NCI-H1105 treated with DMSO at 0.1 percent for 48 hours (cell line): ENCODE data around the gene FHAD1.
"Not testable (repeated sequence)": the region's sequence is repeated elsewhere in the genome, so short reads cannot be mapped to it uniquely, and the experiment has no call there.

Experiments used
- DNase-seq: peaks from one replicate; lab custom pipeline; 2025; lab: John Stamatoyannopoulos, UW

The FHAD1 gene

GRCh38 chr1:15370781-15371520, 123.9 kb downstream of the FHAD1 start:
- no peak for DNase-seq

GRCh38 chr1:15371610-15372545, 124.9 kb downstream of the FHAD1 start:
- no peak for DNase-seq

- no peak for DNase-seq
These were observed 131.7 kb downstream of the FHAD1 start for GRCh38 chr1:15378729-15379128.

- DNase-seq, result not testable (repeated sequence)
These were observed 132.1 kb downstream of the FHAD1 start for GRCh38 chr1:15379151-15379550.

- DNase-seq, result no peak
These were observed 133.8 kb downstream of the FHAD1 start for GRCh38 chr1:15380601-15381508.

- no peak for DNase-seq
These were observed 134.8 kb downstream of the FHAD1 start for GRCh38 chr1:15381805-15382204.

GRCh38 chr1:15382601-15383518, 135.8 kb downstream of the FHAD1 start:
- no peak for DNase-seq

- no peak for DNase-seq
These were observed 136.8 kb downstream of the FHAD1 start for GRCh38 chr1:15383810-15384209.

GRCh38 chr1:15384301-15384901, 137.4 kb downstream of the FHAD1 start:
- no peak for DNase-seq

- no peak for DNase-seq
These were observed 138.4 kb downstream of the FHAD1 start for GRCh38 chr1:15385420-15385819.

- DNase-seq, result no peak
These were observed 139.2 kb downstream of the FHAD1 start for GRCh38 chr1:15386164-15386749.

- no peak for DNase-seq
These were observed 141.3 kb downstream of the FHAD1 start for GRCh38 chr1:15388201-15388880.

GRCh38 chr1:15389828-15390227, 142.8 kb downstream of the FHAD1 start:
- not testable (repeated sequence) for DNase-seq

GRCh38 chr1:15390667-15391066, 143.6 kb downstream of the FHAD1 start:
- no peak for DNase-seq

GRCh38 chr1:15391366-15391765, 144.3 kb downstream of the FHAD1 start:
- DNase-seq, result no peak

GRCh38 chr1:15393475-15394257, 146.6 kb downstream of the FHAD1 start:
- no peak for DNase-seq

- DNase-seq, result no peak
These were observed 147.3 kb downstream of the FHAD1 start for GRCh38 chr1:15394258-15394690.

GRCh38 chr1:15397236-15397635, 150.2 kb downstream of the FHAD1 start:
- DNase-seq, result no peak

- DNase-seq, result no peak
These were observed 152.7 kb downstream of the FHAD1 start for GRCh38 chr1:15399710-15400109.
